ENCODE data around the gene ABCC1. TPM values are rescaled to one million over a fixed set of nuclear protein-coding genes. Genes with fewer than 3 reads are reported as not detected.

The ABCC1 gene
- total RNA-seq, 1 experiment from 2014 or later = 25.0 TPM

- Histone ChIP-seq H3K4me3 (ENCODE audit: low read depth, low read length, poor library complexity, severe bottlenecking) (no peak overlapping the region), H3K27ac (ENCODE audit: low read depth, low read length, poor library complexity, severe bottlenecking) (no peak overlapping the region), H3K9me3 (ENCODE audit: low read depth, low read length, poor library complexity, severe bottlenecking) (no peaks in the 10 kb centered on the region), H3K27me3 (replicated peaks; ENCODE audit: insufficient read depth, low read depth, low read length, poor library complexity) (no peaks in the 10 kb centered on the region), H3K36me3 (ENCODE audit: insufficient read depth, low read length, poor library complexity, severe bottlenecking) (no peaks in the 10 kb centered on the region), H3K4me1 (ENCODE audit: insufficient read depth, low read length, poor library complexity, severe bottlenecking) (no peaks in the 10 kb centered on the region)
- no peak for DNase-seq (ENCODE audit: low spot score)
- ChIA-PET POLR2A (ENCODE audit: low non-redundant PET) (no interaction called here), CTCF (no interaction called here)
- BruUV-seq (replicated peaks) = no TSS peak
- intact Hi-C loops (cut with micrococcal nuclease; ENCODE audit: unreplicated experiment) = no loop called here
- TF ChIP-seq CTCF (conservative IDR thresholded peaks at IDR 0.05; ENCODE audit: low read depth, low read length) (no peak), EZH2 (IDR thresholded peaks at IDR 0.05; ENCODE audit: borderline replicate concordance, low read depth, low read length, poor library complexity, severe bottlenecking) (no peak)
These were observed 117.7 kb downstream of the ABCC1 start for GRCh38 chr16:16067127-16067526.

DNA sequence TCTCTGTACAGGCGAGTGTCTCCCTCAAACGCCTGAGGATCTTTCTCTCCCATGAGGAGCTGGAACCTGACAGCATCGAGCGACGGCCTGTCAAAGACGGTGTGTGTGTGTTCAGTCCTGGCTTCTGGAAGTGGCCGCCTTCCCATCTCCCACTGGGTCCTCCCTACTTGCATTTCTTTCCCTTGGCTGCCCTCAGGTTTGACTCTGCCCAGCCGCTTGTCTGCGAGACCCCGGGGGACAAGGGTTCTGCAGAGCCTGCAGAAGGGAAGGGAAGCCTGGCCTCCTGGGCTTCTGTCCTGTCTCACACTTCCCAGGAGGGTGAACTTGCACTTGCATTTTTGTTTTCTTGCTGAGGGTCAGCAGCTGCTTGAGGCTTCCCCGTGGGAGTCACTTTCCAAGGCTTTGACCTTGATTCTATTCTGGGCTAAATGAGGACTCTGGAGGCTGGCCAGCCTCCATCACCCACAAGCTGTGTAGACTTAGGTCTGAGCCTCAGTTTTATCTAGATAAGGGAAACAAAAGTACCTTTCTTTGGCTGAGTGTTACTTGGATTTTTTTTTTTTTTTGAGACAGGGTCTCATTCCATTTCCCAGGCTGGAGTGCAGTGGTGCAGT lies 122.3 kb downstream of the ABCC1 start:
- Histone ChIP-seq H3K36me3 (ENCODE audit: insufficient read depth, low read length, poor library complexity, severe bottlenecking) (no peaks in the 10 kb centered on the region), H3K27ac (ENCODE audit: low read depth, low read length, poor library complexity, severe bottlenecking) (no peak overlapping the region), H3K27me3 (replicated peaks; ENCODE audit: insufficient read depth, low read depth, low read length, poor library complexity) (no peaks in the 10 kb centered on the region), H3K4me1 (ENCODE audit: insufficient read depth, low read length, poor library complexity, severe bottlenecking) (no peaks in the 10 kb centered on the region), H3K4me3 (ENCODE audit: low read depth, low read length, poor library complexity, severe bottlenecking) (no peak overlapping the region), H3K9me3 (ENCODE audit: low read depth, low read length, poor library complexity, severe bottlenecking) (no peaks in the 10 kb centered on the region)
- POLR2A ChIA-PET (ENCODE audit: low non-redundant PET) = no interaction called here
- CTCF ChIA-PET = no interaction called here
- intact Hi-C loops (cut with micrococcal nuclease; ENCODE audit: unreplicated experiment) = no loop called here
- no TSS peak for BruUV-seq (replicated peaks)
- TF ChIP-seq CTCF (conservative IDR thresholded peaks at IDR 0.05; ENCODE audit: low read depth, low read length) = no peak
- no peak for TF ChIP-seq EZH2 (IDR thresholded peaks at IDR 0.05; ENCODE audit: borderline replicate concordance, low read depth, low read length, poor library complexity, severe bottlenecking)
- no peak for DNase-seq (ENCODE audit: low spot score)

GRCh38 chr16:16073001-16073545 lies 123.7 kb downstream of the ABCC1 start:
- ChIA-PET POLR2A (ENCODE audit: low non-redundant PET) (no interaction called here), CTCF (no interaction called here)
- Histone ChIP-seq H3K27ac (ENCODE audit: low read depth, low read length, poor library complexity, severe bottlenecking) (no peak overlapping the region), H3K4me3 (ENCODE audit: low read depth, low read length, poor library complexity, severe bottlenecking) (no peak overlapping the region), H3K4me1 (ENCODE audit: insufficient read depth, low read length, poor library complexity, severe bottlenecking) (no peaks in the 10 kb centered on the region), H3K27me3 (replicated peaks; ENCODE audit: insufficient read depth, low read depth, low read length, poor library complexity) (no peaks in the 10 kb centered on the region), H3K9me3 (ENCODE audit: low read depth, low read length, poor library complexity, severe bottlenecking) (no peaks in the 10 kb centered on the region), H3K36me3 (ENCODE audit: insufficient read depth, low read length, poor library complexity, severe bottlenecking) (no peaks in the 10 kb centered on the region)
- no peak for DNase-seq (ENCODE audit: low spot score)
- intact Hi-C loops (cut with micrococcal nuclease; ENCODE audit: unreplicated experiment) = no loop called here
- BruUV-seq (replicated peaks) = no TSS peak
- TF ChIP-seq CTCF (conservative IDR thresholded peaks at IDR 0.05; ENCODE audit: low read depth, low read length) (no peak), EZH2 (IDR thresholded peaks at IDR 0.05; ENCODE audit: borderline replicate concordance, low read depth, low read length, poor library complexity, severe bottlenecking) (no peak)
